Lower leg skin (tissue), 3 donors: ENCODE data around the gene NCOA5.

Experiments
- CTCF ChIP-seq, 3 donors: fragments of 450-650 bp; IDR thresholded peaks; one replicate each; pipeline ENCODE4 v1.5.1; 2016; ENCODE audit warnings: antibody characterized with exemption in 3 of 3, mild to moderate bottlenecking in 3 of 3, moderate library complexity in 2 of 3
- POLR2A ChIP-seq, 2 donors: fragments of 450-650 bp; IDR thresholded peaks; one replicate each; pipeline ENCODE4 v1.6.1; 2016 to 2017; ENCODE audit warnings: antibody characterized with exemption in 2 of 2, mild to moderate bottlenecking in 1 of 2, moderate library complexity in 1 of 2

GRCh38 chr20:46118481-46119020 lies 28.8 kb upstream of the NCOA5 start:
- TF ChIP-seq CTCF (IDR thresholded peaks at IDR 0.05) (no peak), POLR2A (IDR thresholded peaks at IDR 0.05) (no peak)
